Measurements from ENCODE around the gene OTULINL. TPM values are rescaled to one million over a fixed set of nuclear protein-coding genes. Genes with fewer than 3 reads are reported as not detected.
"Not testable (repeated sequence)": the region's sequence is repeated elsewhere in the genome, so short reads cannot be mapped to it uniquely, and the experiment has no call there.

Gene OTULINL
- total RNA-seq, 2 experiments from 2014 or later, result 2.6 to 2.7 TPM

DNA sequence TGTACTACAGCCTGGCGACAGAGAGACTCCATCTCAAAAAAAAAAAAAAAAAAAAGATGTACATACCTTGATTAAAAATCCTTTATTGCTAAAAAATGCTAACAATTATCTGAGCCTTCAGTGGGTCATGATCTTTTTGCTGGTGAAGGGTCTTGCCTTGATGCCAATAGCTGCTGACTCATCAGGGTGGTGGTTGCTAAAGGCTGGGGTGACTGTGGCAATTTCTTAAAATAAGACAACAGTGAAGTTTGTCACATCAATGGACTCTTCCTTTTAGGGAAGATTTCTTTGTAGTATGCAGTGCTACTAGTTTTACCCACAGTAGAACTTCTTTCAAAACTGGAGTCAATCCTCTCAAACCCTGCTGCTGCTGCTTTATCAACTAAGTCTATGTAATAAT is 33.9 kb upstream of the OTULINL start:
- no peaks in the 10 kb centered on the region for H3K9me3 ChIP-seq (ENCODE audit: low read length)
- ChIA-PET POLR2A (no interaction called here), CTCF (ENCODE audit: unreplicated experiment) (no interaction called here)
- H3K9me2 ChIP-seq (ENCODE audit: insufficient read depth, low read length), result no peaks in the 10 kb centered on the region
- no peaks in the 10 kb centered on the region for H3K79me2 ChIP-seq (ENCODE audit: insufficient read depth, low read depth, low read length)
- no TSS peak for BruUV-seq (replicated peaks)
- H3K4me3 ChIP-seq (ENCODE audit: low read depth, low read length, poor library complexity, severe bottlenecking), result no peak overlapping the region
- no peak overlapping the region for H2AFZ ChIP-seq (ENCODE audit: low read length)
- no peak for DNase-seq (ENCODE audit: low spot score)
- no peak overlapping the region for H3K4me2 ChIP-seq (ENCODE audit: low read length)
- no peak overlapping the region for H3K27ac ChIP-seq (ENCODE audit: low read depth, low read length, poor library complexity, severe bottlenecking)
- H3K36me3 ChIP-seq (ENCODE audit: insufficient read depth, low read length), result no peaks in the 10 kb centered on the region
- H3K4me1 ChIP-seq (ENCODE audit: insufficient read depth, low read length, poor library complexity, severe bottlenecking), result no peaks in the 10 kb centered on the region
- no peak for TF ChIP-seq EZH2phosphoT487 (IDR thresholded peaks at IDR 0.05; ENCODE audit: borderline replicate concordance, low read depth, low read length)
- TF ChIP-seq, protein P1, sequence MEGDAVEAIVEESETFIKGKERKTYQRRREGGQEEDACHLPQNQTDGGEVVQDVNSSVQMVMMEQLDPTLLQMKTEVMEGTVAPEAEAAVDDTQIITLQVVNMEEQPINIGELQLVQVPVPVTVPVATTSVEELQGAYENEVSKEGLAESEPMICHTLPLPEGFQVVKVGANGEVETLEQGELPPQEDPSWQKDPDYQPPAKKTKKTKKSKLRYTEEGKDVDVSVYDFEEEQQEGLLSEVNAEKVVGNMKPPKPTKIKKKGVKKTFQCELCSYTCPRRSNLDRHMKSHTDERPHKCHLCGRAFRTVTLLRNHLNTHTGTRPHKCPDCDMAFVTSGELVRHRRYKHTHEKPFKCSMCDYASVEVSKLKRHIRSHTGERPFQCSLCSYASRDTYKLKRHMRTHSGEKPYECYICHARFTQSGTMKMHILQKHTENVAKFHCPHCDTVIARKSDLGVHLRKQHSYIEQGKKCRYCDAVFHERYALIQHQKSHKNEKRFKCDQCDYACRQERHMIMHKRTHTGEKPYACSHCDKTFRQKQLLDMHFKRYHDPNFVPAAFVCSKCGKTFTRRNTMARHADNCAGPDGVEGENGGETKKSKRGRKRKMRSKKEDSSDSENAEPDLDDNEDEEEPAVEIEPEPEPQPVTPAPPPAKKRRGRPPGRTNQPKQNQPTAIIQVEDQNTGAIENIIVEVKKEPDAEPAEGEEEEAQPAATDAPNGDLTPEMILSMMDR (conservative IDR thresholded peaks at IDR 0.05; ENCODE audit: low read length), result no peak
- H4K20me1 ChIP-seq (ENCODE audit: insufficient read depth, low read length), result no peaks in the 10 kb centered on the region
- intact Hi-C loops (cut with micrococcal nuclease; ENCODE audit: unreplicated experiment), result no loop called here

DNA sequence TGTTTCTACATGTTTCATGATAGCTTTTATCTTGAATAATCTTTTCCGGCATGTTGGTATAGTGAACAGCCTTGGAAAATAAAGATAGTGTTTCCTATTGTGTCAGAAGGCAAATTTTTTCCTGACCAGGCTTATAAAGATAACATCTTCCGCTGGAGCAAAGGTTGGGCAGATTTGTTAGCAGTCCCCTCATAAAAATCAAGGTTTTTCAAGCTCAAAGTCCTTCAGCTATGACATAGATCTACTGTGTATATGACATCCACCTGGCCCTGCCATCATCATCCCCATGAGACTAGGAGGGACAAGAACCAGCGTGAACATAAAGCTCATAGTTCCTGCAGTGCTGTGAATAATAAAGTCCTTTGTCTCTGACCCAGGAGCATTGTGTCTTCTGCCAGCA is 30.4 kb upstream of the OTULINL start:
- no peaks in the 10 kb centered on the region for H3K36me3 ChIP-seq (ENCODE audit: insufficient read depth, low read length)
- no peak overlapping the region for H3K27ac ChIP-seq (ENCODE audit: low read depth, low read length, poor library complexity, severe bottlenecking)
- no peaks in the 10 kb centered on the region for H3K79me2 ChIP-seq (ENCODE audit: insufficient read depth, low read depth, low read length)
- no peak overlapping the region for H3K4me2 ChIP-seq (ENCODE audit: low read length)
- TF ChIP-seq, protein P1 (conservative IDR thresholded peaks at IDR 0.05; ENCODE audit: low read length), result no peak
- no peak for TF ChIP-seq EZH2phosphoT487 (IDR thresholded peaks at IDR 0.05; ENCODE audit: borderline replicate concordance, low read depth, low read length)
- intact Hi-C loops (cut with micrococcal nuclease; ENCODE audit: unreplicated experiment), result no loop called here
- DNase-seq (ENCODE audit: low spot score), result no peak
- no peak overlapping the region for H2AFZ ChIP-seq (ENCODE audit: low read length)
- no peaks in the 10 kb centered on the region for H3K9me2 ChIP-seq (ENCODE audit: insufficient read depth, low read length)
- H3K9me3 ChIP-seq (ENCODE audit: low read length), result no peaks in the 10 kb centered on the region
- no peaks in the 10 kb centered on the region for H3K4me1 ChIP-seq (ENCODE audit: insufficient read depth, low read length, poor library complexity, severe bottlenecking)
- H3K4me3 ChIP-seq (ENCODE audit: low read depth, low read length, poor library complexity, severe bottlenecking), result no peak overlapping the region
- ChIA-PET CTCF (ENCODE audit: unreplicated experiment) (no interaction called here), POLR2A (no interaction called here)
- no TSS peak for BruUV-seq (replicated peaks)
- no peaks in the 10 kb centered on the region for H4K20me1 ChIP-seq (ENCODE audit: insufficient read depth, low read length)

DNA sequence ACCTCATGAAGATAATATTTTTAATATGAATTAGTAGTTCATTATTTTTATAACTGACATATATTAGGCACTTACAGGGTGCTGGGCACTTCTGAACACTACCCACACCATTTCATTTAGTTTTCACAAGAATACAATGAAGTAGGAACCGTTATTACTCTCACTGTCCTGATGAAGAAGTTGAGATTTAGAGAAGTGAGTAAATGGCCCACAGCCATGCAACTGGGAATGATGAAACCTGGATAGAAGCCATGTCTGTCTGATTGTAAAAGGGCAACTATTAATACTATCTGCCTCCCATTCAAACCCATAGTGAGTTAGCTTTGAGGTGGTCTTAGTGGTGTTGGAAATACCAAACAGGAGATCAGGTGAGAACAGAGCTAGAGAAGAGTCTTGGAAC is 29.6 kb upstream of the OTULINL start:
- no peaks in the 10 kb centered on the region for H3K9me2 ChIP-seq (ENCODE audit: insufficient read depth, low read length)
- POLR2A ChIA-PET, result interaction anchor here (0.5 kb wide), 1 partner anchor 18 kb away, joined by 3 read pairs; no protein-coding TSS in a partner anchor
- no peak overlapping the region for H3K27ac ChIP-seq (ENCODE audit: low read depth, low read length, poor library complexity, severe bottlenecking)
- no peak overlapping the region for H3K4me3 ChIP-seq (ENCODE audit: low read depth, low read length, poor library complexity, severe bottlenecking)
- no TSS peak for BruUV-seq (replicated peaks)
- H4K20me1 ChIP-seq (ENCODE audit: insufficient read depth, low read length), result no peaks in the 10 kb centered on the region
- no peak for TF ChIP-seq EZH2phosphoT487 (IDR thresholded peaks at IDR 0.05; ENCODE audit: borderline replicate concordance, low read depth, low read length)
- TF ChIP-seq, protein P1 (conservative IDR thresholded peaks at IDR 0.05; ENCODE audit: low read length), result no peak
- no peaks in the 10 kb centered on the region for H3K79me2 ChIP-seq (ENCODE audit: insufficient read depth, low read depth, low read length)
- no peak for DNase-seq (ENCODE audit: low spot score)
- CTCF ChIA-PET (ENCODE audit: unreplicated experiment), result no interaction called here
- H3K4me1 ChIP-seq (ENCODE audit: insufficient read depth, low read length, poor library complexity, severe bottlenecking), result no peaks in the 10 kb centered on the region
- H2AFZ ChIP-seq (ENCODE audit: low read length), result no peak overlapping the region
- intact Hi-C loops (cut with micrococcal nuclease; ENCODE audit: unreplicated experiment), result no loop called here
- no peaks in the 10 kb centered on the region for H3K36me3 ChIP-seq (ENCODE audit: insufficient read depth, low read length)
- H3K4me2 ChIP-seq (ENCODE audit: low read length), result no peak overlapping the region
- H3K9me3 ChIP-seq (ENCODE audit: low read length), result no peaks in the 10 kb centered on the region

DNA sequence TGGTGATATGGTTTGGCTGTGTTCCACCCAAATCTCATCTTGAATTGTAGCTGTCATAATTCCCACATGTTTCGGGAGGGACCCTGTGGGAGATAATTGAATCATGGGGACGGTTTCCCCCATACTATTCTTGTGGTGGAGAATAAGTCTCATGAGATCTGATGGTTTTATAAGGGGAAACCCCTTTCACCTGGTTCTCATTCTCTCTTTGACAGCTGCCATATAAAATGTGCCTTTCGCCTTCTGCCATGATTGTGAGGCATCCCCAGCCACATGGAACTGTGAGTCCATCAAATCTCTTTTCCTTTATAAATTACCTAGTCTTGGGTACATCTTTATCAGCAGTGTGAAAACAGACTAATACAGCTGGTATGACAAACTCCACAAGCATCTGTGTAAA is 27.3 kb upstream of the OTULINL start:
- H3K27ac ChIP-seq (ENCODE audit: low read depth, low read length, poor library complexity, severe bottlenecking); H3K9me2 ChIP-seq (ENCODE audit: insufficient read depth, low read length); DNase-seq (ENCODE audit: low spot score); H4K20me1 ChIP-seq (ENCODE audit: insufficient read depth, low read length); H2AFZ ChIP-seq (ENCODE audit: low read length); H3K4me3 ChIP-seq (ENCODE audit: low read depth, low read length, poor library complexity, severe bottlenecking); BruUV-seq (replicated peaks); H3K36me3 ChIP-seq (ENCODE audit: insufficient read depth, low read length); H3K4me1 ChIP-seq (ENCODE audit: insufficient read depth, low read length, poor library complexity, severe bottlenecking); CTCF ChIA-PET (ENCODE audit: unreplicated experiment); H3K9me3 ChIP-seq (ENCODE audit: low read length); H3K79me2 ChIP-seq (ENCODE audit: insufficient read depth, low read depth, low read length); H3K4me2 ChIP-seq (ENCODE audit: low read length); intact Hi-C loops (cut with micrococcal nuclease; ENCODE audit: unreplicated experiment): not testable (repeated sequence)
- POLR2A ChIA-PET, result interaction anchor here (0.6 kb wide), 1 partner anchor 57 kb away, joined by 3 read pairs; no protein-coding TSS in a partner anchor
